NB4 (cell line): Measurements from ENCODE around the gene TCF7L2.

Source experiments
- DNase-seq: peaks from one replicate; pipeline ENCODE4 v3.0.0; 2010; ENCODE audit warnings: low read depth
- H3K4me3 ChIP-seq: one replicate; pipeline ENCODE4 v1.5.1; 2011; ENCODE audit warnings: mild to moderate bottlenecking, low read depth, low read length, moderate library complexity
- CTCF ChIP-seq: IDR thresholded peaks from one replicate; pipeline ENCODE4 v1.5.1; 2012; ENCODE audit warnings: low read depth, low read length
- MAX ChIP-seq: IDR thresholded peaks from 2 replicates; pipeline ENCODE4 v1.6.1; 2011; ENCODE audit warnings: low read depth, low read length
- MYC ChIP-seq: IDR thresholded peaks from 2 replicates; pipeline ENCODE4 v1.6.1; 2011; ENCODE audit warnings: low read depth, low read length
- POLR2A ChIP-seq: IDR thresholded peaks from 2 replicates; pipeline ENCODE4 v1.6.1; 2011; ENCODE audit warnings: mild to moderate bottlenecking; ENCODE audit not compliant: insufficient read length; ENCODE audit errors: extremely low read depth

Gene TCF7L2

GRCh38 chr10:113080925-113081229 is 130.8 kb downstream of the TCF7L2 start:
- H3K4me3 ChIP-seq: no peak overlapping the region
- no peak for TF ChIP-seq MAX
- TF ChIP-seq MYC: no peak
- no peak for TF ChIP-seq POLR2A
- no peak for TF ChIP-seq CTCF
- peak; percentile 25 for DNase-seq

- TF ChIP-seq MYC (no peak), CTCF (no peak)
- DNase-seq: no peak
- H3K4me3 ChIP-seq: no peak overlapping the region
Measured at GRCh38 chr10:113084031-113084430, 134.0 kb downstream of the TCF7L2 start.

GRCh38 chr10:113085776-113086175 is 135.7 kb downstream of the TCF7L2 start:
- DNase-seq: no peak
- H3K4me3 ChIP-seq: no peak overlapping the region
- no peak for TF ChIP-seq MYC
- TF ChIP-seq CTCF: no peak
- TF ChIP-seq POLR2A: no peak
- TF ChIP-seq MAX: no peak

DNA sequence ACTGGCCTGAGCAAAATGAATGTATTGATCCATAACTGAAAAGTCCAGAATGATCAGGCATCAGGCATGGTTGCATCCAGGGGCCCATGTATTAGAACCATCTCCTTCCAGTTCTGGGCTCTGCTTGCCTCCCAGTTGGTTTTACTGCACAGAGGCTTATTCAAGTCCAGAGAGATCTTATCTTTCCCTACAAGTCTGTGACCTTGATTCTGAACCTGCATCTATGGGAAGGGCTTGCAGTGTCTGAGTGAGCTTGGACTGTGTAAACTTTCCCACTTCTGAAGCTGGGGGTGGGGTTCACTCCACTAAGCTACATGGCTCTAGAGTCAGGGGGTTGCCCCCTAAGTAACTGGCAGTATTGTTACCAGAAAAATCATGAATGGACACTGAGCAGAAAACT is 136.2 kb downstream of the TCF7L2 start:
- no peak overlapping the region for H3K4me3 ChIP-seq
- DNase-seq: no peak
- TF ChIP-seq POLR2A: no peak
- no peak for TF ChIP-seq MYC
- no peak for TF ChIP-seq CTCF
- TF ChIP-seq MAX: no peak

- TF ChIP-seq CTCF: no peak
- TF ChIP-seq MAX: peak; percentile 44; the same call in 1 of the 2 replicates
- H3K4me3 ChIP-seq: no peak overlapping the region
- peak; percentile 93 for DNase-seq
Measured at GRCh38 chr10:113087165-113088029, 137.3 kb downstream of the TCF7L2 start.

- DNase-seq: no peak
- no peak overlapping the region for H3K4me3 ChIP-seq
- TF ChIP-seq POLR2A (no peak), CTCF (no peak), MYC (no peak), MAX (no peak)
Measured at GRCh38 chr10:113088194-113088593, 138.1 kb downstream of the TCF7L2 start.
